ENCODE data around the gene UBXN7.

Gene UBXN7

DNA sequence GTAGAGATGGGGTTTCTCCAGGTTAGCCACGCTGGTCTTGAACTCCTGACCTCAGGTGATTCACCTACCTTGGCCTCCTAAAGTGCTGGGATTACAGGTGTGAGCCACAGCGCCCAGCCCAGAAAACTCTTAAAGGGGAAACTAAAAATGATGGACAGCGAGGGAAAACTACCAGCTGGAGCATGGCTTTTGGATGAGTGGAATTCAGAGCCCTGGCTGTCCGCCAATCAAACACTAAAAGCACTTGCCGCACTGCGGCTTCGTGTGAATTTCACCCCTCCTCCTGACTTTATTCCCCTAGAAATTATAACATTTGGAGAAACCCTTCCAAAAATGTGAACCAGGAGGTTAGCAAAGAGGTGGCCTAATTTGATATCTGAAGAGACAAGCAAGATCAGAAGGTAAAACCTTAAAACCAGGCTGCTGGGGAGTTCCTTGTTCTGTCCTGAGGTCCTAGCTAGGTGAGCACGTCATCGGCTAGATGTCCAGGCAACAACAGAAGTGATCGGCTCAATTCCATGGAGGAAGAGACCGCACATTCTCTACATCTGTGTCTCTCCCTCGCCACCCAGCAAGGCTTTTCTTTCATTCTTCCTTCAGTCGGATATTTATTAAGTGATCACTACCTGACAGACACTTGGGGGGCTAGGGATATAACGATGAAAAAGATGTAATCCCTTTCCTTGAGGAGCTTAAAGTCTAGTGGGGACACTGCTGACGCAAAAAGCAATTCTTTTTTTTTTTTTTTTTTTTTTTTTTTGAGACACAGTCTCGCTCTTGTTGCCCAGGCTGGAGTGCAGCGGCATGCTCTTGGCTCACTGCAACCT lies 95.7 kb downstream of the UBXN7 start:
- no peak overlapping the region for H3K27ac ChIP-seq
- TF ChIP-seq ZFX (IDR thresholded peaks at IDR 0.05; ENCODE audit: borderline replicate concordance): no peak
- TF ChIP-seq, protein P1, sequence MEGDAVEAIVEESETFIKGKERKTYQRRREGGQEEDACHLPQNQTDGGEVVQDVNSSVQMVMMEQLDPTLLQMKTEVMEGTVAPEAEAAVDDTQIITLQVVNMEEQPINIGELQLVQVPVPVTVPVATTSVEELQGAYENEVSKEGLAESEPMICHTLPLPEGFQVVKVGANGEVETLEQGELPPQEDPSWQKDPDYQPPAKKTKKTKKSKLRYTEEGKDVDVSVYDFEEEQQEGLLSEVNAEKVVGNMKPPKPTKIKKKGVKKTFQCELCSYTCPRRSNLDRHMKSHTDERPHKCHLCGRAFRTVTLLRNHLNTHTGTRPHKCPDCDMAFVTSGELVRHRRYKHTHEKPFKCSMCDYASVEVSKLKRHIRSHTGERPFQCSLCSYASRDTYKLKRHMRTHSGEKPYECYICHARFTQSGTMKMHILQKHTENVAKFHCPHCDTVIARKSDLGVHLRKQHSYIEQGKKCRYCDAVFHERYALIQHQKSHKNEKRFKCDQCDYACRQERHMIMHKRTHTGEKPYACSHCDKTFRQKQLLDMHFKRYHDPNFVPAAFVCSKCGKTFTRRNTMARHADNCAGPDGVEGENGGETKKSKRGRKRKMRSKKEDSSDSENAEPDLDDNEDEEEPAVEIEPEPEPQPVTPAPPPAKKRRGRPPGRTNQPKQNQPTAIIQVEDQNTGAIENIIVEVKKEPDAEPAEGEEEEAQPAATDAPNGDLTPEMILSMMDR (IDR thresholded peaks at IDR 0.05): no peak

DNA sequence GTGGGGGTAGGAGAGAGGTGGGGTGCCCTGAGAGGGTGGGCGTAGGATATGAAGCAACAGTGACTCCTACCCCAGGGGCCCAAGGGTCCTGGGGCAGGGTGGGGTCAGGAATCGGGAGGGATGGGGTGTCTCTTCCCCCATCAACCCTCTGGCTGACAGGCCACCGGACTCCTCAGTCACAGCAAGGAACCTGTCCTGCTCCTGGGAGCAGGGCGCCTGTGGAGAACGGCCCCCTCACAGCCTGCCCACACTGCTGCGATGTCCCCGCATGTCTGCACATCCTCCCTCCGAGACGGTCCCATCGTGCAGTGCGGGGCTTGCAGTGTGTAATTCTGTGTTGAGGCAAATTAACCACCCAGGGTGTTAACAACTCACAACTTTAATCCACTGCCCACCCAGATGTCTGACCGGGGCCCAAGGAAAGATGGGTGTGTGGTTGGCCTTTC lies 96.7 kb downstream of the UBXN7 start:
- no peak for TF ChIP-seq ZFX (IDR thresholded peaks at IDR 0.05; ENCODE audit: borderline replicate concordance)
- TF ChIP-seq, protein P1 (IDR thresholded peaks at IDR 0.05): no peak
- H3K27ac ChIP-seq: no peak overlapping the region

DNA sequence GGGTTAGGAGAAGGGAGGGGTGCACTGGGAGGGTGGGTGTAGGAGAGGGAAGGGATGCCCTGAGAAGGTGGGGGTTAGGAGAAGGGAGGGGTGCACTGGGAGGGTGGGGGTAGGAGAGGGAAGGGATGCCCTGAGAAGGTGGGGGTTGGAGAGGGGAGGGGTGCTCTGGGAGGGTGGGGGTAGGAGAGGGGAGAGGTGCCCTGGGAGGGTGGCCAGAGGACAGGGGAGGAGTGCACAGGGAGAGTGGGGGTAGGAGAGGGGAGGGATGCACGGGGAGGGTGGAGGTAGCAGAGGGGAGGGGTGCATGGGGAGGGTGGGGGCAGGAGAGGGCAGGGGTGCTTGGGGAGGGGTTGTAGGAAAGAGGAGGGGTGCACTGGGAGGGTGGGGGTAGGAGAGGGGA lies 97.2 kb downstream of the UBXN7 start:
- TF ChIP-seq, protein P1 (IDR thresholded peaks at IDR 0.05): no peak
- TF ChIP-seq ZFX (IDR thresholded peaks at IDR 0.05; ENCODE audit: borderline replicate concordance): no peak
- no peak overlapping the region for H3K27ac ChIP-seq

DNA sequence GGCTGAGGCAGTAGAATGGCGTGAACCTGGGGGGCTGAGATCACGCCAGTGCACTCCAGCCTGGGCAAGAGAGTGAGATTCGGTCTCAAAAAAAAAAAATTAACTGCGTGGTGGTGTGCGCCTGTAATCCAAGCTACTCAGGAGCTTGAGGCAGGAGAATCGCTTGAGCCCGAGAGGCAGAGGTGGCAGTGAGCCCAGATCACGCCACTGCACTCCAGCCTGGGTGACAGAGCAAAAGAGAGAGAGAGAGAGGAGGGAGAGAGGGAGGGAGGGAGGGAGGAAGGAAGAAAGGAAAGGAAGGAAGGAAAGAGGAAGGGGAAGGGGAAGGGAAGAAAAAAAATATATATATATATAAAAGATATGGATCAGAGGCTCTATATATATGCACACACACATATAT lies 100.1 kb downstream of the UBXN7 start:
- H3K27ac ChIP-seq: no peak overlapping the region

DNA sequence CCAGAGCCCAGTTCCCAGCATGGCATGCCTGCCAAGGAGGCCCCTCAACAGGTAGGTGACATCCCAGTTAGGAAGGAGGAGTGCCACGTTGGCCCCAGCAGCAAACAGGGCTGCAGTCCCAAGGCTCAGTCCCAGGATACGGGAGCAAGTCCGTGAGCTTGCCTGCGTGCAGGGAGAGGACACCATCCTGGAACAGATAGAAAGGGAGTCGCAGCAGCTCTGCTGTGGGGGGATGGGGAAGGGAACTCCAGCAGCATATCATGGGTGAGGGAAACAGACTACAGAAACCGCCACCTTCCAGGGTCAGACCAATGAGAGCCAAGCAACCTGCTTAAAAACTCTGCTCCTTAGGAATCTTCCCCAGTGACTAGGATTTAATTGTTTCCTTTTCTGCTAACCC lies 104.8 kb downstream of the UBXN7 start:
- no peak overlapping the region for H3K27ac ChIP-seq
- TF ChIP-seq, protein P1 (IDR thresholded peaks at IDR 0.05): no peak
- no peak for TF ChIP-seq ZFX (IDR thresholded peaks at IDR 0.05; ENCODE audit: borderline replicate concordance)

More for the DNA sequence above, 100.1 kb downstream of the UBXN7 start:
- no peak for TF ChIP-seq ZFX (IDR thresholded peaks at IDR 0.05; ENCODE audit: borderline replicate concordance)
- TF ChIP-seq, protein P1 (IDR thresholded peaks at IDR 0.05): no peak

DNA sequence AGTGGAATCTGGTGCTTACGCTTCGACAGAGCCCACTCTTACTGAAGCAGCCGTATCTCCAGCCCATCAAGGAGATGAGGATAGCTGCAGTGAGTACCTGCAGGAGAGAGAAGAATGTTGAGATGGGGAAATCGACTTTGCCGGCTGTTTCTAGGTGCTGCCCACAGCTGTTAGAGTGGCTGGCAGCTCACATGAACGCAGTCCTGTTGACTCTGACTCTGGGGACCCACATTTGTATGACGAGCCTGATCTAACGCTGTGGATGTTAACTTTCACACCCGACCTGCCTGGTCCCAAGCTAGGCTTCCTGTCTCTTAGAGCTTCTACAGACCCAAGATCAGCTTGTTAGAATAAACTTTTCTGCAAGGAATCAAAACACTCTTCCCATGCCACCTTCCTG lies 105.3 kb downstream of the UBXN7 start:
- no peak for TF ChIP-seq ZFX (IDR thresholded peaks at IDR 0.05; ENCODE audit: borderline replicate concordance)
- TF ChIP-seq, protein P1 (IDR thresholded peaks at IDR 0.05): no peak
- no peak overlapping the region for H3K27ac ChIP-seq

DNA sequence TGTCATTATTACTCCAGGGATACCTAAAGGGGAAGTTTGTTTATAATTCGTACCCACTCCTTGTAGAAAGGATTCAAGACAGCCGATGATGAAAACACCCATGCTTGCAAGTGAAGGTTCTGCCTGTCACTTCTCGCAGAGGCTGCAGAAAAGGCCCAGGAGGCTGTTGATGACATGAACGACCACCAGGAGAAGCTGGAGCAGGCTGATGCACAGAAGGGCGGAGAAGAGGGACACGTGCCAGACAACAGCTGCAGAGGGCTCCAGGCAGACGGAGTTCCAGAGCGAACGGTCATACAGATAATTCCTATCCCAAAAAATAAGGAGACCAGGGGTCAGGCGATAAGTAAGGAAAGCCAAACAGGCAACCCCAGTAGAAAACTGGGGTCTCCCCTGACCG lies 108.5 kb downstream of the UBXN7 start:
- no peak overlapping the region for H3K27ac ChIP-seq
- TF ChIP-seq ZFX (IDR thresholded peaks at IDR 0.05; ENCODE audit: borderline replicate concordance): no peak
- TF ChIP-seq, protein P1 (IDR thresholded peaks at IDR 0.05): no peak
